DOHH2 (cell line): ENCODE results near the gene DCTPP1.
"Not testable (repeated sequence)": the region's sequence is repeated elsewhere in the genome, so short reads cannot be mapped to it uniquely, and the experiment has no call there.

Source experiments
- H3F3A ChIP-seq: fragments of 200-600 bp; sonication (generic), shearing (Covaris generic); 2 replicates; pipeline ENCODE4 v1.6.0; 2016; ENCODE audit warnings: antibody characterized with exemption, mild to moderate bottlenecking; ENCODE audit not compliant: control insufficient read depth, insufficient read depth
- H3K27ac ChIP-seq: fragments of 200-600 bp; sonication (generic); 2 replicates; pipeline ENCODE4 v1.5.1; 2014; ENCODE audit warnings: low read depth, mild to moderate bottlenecking, low read length, moderate library complexity
- H3K27me3 ChIP-seq: fragments of 200-600 bp; sonication (generic); 2 replicates; pipeline ENCODE4 v1.6.1; 2014; ENCODE audit warnings: mild to moderate bottlenecking, low read length, mixed read lengths; ENCODE audit not compliant: control insufficient read depth
- H3K36me3 ChIP-seq: fragments of 200-600 bp; sonication (generic); 2 replicates; pipeline ENCODE4 v1.6.1; 2014; ENCODE audit warnings: mild to moderate bottlenecking, low read length, moderate library complexity, mixed read lengths; ENCODE audit not compliant: control insufficient read depth
- H3K4me1 ChIP-seq: fragments of 200-600 bp; sonication (generic); 2 replicates; pipeline ENCODE4 v1.6.1; 2014; ENCODE audit warnings: mild to moderate bottlenecking, low read length, mixed read lengths; ENCODE audit not compliant: control insufficient read depth
- H3K4me2 ChIP-seq: fragments of 200-600 bp; sonication (generic); 2 replicates; pipeline ENCODE4 v1.6.0; 2014; ENCODE audit warnings: mild to moderate bottlenecking, low read length, moderate library complexity
- H3K4me3 ChIP-seq: fragments of 200-600 bp; sonication (generic); 2 replicates; pipeline ENCODE4 v1.5.1; 2014; ENCODE audit warnings: mild to moderate bottlenecking, low read length, mixed read lengths
- H3K79me2 ChIP-seq: fragments of 200-600 bp; sonication (generic); 2 replicates; pipeline ENCODE4 v1.6.1; 2014; ENCODE audit warnings: mild to moderate bottlenecking, low read length, mixed read lengths; ENCODE audit not compliant: control insufficient read depth
- H3K9me2 ChIP-seq: fragments of 200-600 bp; sonication (generic); replicated peaks from 2 replicates; pipeline ENCODE4 v1.6.1; 2014; ENCODE audit warnings: mild to moderate bottlenecking, low read length, mixed read lengths; ENCODE audit not compliant: control insufficient read depth
- H3K9me3 ChIP-seq: fragments of 200-600 bp; sonication (generic); 2 replicates; pipeline ENCODE4 v1.6.1; 2014; ENCODE audit warnings: antibody characterized with exemption, low read length, mixed read lengths; ENCODE audit not compliant: control insufficient read depth, insufficient read depth
- H4K20me1 ChIP-seq: fragments of 200-600 bp; sonication (generic); 2 replicates; pipeline ENCODE4 v1.6.0; 2014; ENCODE audit warnings: low read depth, mild to moderate bottlenecking, antibody characterized with exemption, low read length, moderate library complexity; ENCODE audit not compliant: control insufficient read depth, insufficient read depth
- EZH2phosphoT487 ChIP-seq: fragments of 200-600 bp; sonication (generic); IDR thresholded peaks from 2 replicates; pipeline ENCODE4 v1.6.1; 2017; ENCODE audit warnings: borderline replicate concordance, mild to moderate bottlenecking, antibody characterized with exemption, low read length, moderate library complexity, mixed read lengths
- TF ChIP-seq, protein P1 (sequence below): fragments of 200-600 bp; sonication (generic); IDR thresholded peaks from one replicate; pipeline ENCODE4 v1.5.1; 2014; ENCODE audit warnings: antibody characterized with exemption, mild to moderate bottlenecking, low read depth, low read length; ENCODE audit not compliant: poor library complexity, severe bottlenecking

Gene DCTPP1

DNA sequence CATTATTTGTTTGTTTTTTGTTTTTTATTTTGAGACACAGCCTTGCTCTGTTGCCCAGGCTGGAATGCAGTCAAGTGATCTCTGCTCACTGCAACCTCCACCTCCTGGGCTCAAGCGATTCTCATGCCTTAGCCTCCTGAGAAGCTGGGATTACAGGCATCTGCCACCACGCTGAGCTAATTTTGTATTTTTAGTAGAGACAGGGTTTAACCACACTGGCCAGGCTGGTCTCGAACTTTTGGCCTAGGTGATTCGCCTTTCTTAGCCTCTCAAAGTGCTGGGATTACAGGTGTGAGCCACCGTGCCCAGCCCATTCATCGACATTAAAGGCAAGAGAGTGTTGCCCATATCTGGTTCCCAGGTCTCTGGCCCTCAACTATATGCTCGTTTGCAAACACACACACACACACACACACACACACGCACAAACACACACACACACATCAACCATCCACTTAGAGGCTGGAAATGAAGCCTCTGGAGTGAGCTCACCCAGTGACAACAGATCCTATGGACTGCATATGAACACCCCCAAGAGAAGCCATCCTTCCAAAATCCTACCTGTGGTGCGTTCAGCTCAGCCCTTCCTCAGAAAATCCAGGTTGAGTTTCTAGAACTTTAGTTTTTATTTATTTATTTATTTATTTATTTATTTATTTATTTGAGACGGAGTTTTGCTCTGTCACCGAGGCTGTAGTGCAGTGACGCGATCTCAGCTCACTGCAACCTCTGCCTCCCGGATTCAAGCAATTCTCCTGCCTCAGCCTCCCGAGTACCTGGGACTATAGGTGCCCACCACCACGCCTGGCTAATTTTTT, 28.1 kb upstream of the DCTPP1 start:
- Histone ChIP-seq H3K36me3 (peaks cover 4% of the 10 kb centered on the region; the same call in 1 of the 2 replicates), H3K27ac (peak overlapping the region; percentile 97), H3K9me3 (no peaks in the 10 kb centered on the region), H3K9me2 (no peaks in the 10 kb centered on the region), H4K20me1 (no peaks in the 10 kb centered on the region), H3K4me1 (peaks cover 97% of the 10 kb centered on the region), H3K4me2 (peak overlapping the region; percentile 76), H3F3A (peaks cover 47% of the 10 kb centered on the region), H3K79me2 (peaks cover 41% of the 10 kb centered on the region), H3K4me3 (peak overlapping the region; percentile 62), H3K27me3 (no peaks in the 10 kb centered on the region)
- no peak for TF ChIP-seq EZH2phosphoT487
- TF ChIP-seq, protein P1, sequence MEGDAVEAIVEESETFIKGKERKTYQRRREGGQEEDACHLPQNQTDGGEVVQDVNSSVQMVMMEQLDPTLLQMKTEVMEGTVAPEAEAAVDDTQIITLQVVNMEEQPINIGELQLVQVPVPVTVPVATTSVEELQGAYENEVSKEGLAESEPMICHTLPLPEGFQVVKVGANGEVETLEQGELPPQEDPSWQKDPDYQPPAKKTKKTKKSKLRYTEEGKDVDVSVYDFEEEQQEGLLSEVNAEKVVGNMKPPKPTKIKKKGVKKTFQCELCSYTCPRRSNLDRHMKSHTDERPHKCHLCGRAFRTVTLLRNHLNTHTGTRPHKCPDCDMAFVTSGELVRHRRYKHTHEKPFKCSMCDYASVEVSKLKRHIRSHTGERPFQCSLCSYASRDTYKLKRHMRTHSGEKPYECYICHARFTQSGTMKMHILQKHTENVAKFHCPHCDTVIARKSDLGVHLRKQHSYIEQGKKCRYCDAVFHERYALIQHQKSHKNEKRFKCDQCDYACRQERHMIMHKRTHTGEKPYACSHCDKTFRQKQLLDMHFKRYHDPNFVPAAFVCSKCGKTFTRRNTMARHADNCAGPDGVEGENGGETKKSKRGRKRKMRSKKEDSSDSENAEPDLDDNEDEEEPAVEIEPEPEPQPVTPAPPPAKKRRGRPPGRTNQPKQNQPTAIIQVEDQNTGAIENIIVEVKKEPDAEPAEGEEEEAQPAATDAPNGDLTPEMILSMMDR: no peak

DNA sequence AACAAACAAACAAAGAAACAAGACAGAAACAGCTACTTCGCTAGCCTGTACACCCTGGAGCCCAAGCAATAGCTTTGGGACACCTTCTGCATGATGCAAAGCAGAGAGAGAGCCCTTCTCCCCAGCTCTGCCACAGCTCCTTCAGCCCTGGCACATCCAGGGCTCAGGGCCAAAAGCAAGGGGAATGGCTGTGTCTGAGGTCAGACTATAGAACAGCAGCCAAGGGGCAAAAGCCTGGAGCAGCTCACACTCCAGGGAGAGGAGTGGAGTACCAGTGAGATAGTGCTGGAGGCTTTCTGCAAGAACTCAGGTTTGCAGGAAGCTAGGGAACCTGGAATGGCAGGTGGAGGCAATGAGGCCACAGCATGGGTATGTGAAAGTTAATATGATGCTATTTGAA, 27.4 kb upstream of the DCTPP1 start:
- Histone ChIP-seq H4K20me1 (no peaks in the 10 kb centered on the region), H3K36me3 (peaks cover 4% of the 10 kb centered on the region; the same call in 1 of the 2 replicates), H3K27ac (peak overlapping the region; percentile 97), H3K79me2 (peaks cover 48% of the 10 kb centered on the region), H3K9me3 (no peaks in the 10 kb centered on the region), H3K4me3 (peak overlapping the region; percentile 53), H3K4me2 (peak overlapping the region; percentile 76), H3K27me3 (no peaks in the 10 kb centered on the region), H3K4me1 (peaks cover 97% of the 10 kb centered on the region), H3K9me2 (no peaks in the 10 kb centered on the region), H3F3A (peaks cover 48% of the 10 kb centered on the region)
- TF ChIP-seq EZH2phosphoT487: no peak
- TF ChIP-seq, protein P1: no peak

DNA sequence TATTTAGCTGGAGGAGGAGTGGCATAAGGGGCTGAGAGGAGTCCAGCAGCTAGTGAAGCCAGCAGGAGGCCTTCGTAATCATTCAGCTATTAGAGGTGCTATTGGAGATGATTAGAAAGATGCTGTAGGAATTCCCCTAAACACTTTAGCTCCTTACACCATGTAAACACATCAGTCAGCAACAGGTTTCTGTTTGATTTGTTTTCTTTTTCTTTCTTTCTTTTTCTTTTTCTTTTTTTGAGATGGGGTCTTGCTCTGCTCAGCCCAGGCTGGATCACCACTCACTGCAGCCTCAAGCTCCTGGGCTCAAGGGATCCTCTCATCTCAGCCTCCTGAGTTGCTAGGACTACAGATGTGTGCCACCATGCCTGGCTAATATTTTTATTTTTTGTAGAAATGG, 26.5 kb upstream of the DCTPP1 start:
- H3K79me2 ChIP-seq: peaks cover 50% of the 10 kb centered on the region
- H4K20me1 ChIP-seq: no peaks in the 10 kb centered on the region
- TF ChIP-seq, protein P1: no peak
- no peak for TF ChIP-seq EZH2phosphoT487
- H3K27me3 ChIP-seq: no peaks in the 10 kb centered on the region
- peaks cover 96% of the 10 kb centered on the region for H3K4me1 ChIP-seq
- peaks cover 4% of the 10 kb centered on the region; the same call in 1 of the 2 replicates for H3K36me3 ChIP-seq
- H3F3A ChIP-seq: peaks cover 45% of the 10 kb centered on the region
- no peaks in the 10 kb centered on the region for H3K9me2 ChIP-seq
- H3K27ac ChIP-seq: peak overlapping the region; percentile 97
- H3K4me3 ChIP-seq: peak overlapping the region; percentile 53
- H3K9me3 ChIP-seq: no peaks in the 10 kb centered on the region
- peak overlapping the region; percentile 76 for H3K4me2 ChIP-seq

DNA sequence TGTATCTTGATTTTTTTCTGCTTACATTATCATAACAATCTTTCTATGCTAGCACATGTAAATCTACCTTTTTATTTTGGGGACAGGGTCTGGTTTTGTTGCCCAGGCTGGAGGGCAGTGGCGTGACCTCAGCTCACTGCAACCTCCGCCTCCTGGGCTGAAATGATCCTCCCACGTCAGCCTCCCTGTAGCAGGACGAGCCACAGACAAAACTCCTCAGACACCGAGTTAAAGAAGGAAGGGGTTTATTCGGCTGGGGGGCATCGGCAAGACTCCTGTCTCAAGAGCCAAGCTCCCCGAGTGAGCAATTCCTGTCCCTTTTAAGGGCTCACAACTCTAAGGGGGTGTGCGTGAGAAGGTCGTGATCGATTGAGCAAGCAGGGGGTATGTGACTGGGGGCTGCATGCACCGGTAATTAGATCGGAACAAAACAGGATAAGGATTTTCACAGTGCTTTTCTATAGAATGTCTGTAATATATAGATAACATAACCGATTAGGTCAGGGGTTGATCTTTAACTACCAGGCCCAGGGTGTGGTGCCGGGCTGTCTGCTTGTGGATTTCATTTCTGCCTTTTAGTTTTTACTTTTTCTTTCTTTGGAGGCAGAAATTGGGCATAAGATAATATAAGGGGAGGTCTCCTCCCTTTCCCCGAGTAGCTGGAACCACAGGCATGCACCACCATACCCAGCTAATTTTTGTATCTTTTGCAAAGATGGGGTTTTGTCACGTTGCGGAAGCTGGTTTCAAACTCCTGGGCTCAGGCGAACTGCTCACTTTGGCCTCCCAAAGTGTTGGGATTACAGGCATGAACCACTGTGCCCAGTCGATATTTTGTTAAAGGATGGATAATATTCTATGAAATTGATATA, 23.1 kb upstream of the DCTPP1 start:
- not testable (repeated sequence) for H4K20me1 ChIP-seq, H3K27me3 ChIP-seq, H3K9me2 ChIP-seq, H3K36me3 ChIP-seq, H3K9me3 ChIP-seq
- peaks cover 50% of the 10 kb centered on the region for H3K79me2 ChIP-seq
- peak overlapping the region; percentile 69 for H3K4me3 ChIP-seq
- peaks cover 36% of the 10 kb centered on the region for H3F3A ChIP-seq
- H3K4me1 ChIP-seq: peaks cover 93% of the 10 kb centered on the region
- H3K27ac ChIP-seq: peak overlapping the region; percentile 97
- peak overlapping the region; percentile 76 for H3K4me2 ChIP-seq
